Measurements from ENCODE around the gene ERGIC3.
"Not testable (repeated sequence)": the region's sequence is repeated elsewhere in the genome, so short reads cannot be mapped to it uniquely, and the experiment has no call there.

The ERGIC3 gene

DNA sequence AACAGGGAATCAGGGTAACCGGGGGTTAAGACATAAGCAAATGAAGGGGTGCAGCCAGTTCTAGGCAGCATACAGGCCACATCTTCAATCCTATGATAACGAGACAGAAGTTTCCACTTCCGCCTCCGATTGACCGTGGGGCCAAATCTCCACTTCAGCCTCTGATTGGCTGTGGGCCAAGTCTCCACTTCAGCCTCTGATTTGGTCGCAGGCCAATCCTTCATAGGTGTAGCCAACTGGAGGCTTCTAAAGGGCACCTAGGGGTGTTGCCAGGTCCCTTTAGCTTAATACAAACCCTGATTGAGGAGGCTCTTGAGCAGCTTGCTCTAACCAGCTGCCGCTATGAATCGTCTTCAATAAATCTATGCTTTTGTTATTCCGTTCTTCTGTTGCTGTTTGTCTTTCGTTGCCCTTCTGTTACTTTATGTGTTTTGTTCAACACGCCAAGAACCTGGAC is 2.1 kb upstream of the ERGIC3 start:
- peak in 1 of 2 donors; percentile 15 for DNase-seq (ENCODE audit: low read depth in 2 of 2)
- TF ChIP-seq, protein P1, sequence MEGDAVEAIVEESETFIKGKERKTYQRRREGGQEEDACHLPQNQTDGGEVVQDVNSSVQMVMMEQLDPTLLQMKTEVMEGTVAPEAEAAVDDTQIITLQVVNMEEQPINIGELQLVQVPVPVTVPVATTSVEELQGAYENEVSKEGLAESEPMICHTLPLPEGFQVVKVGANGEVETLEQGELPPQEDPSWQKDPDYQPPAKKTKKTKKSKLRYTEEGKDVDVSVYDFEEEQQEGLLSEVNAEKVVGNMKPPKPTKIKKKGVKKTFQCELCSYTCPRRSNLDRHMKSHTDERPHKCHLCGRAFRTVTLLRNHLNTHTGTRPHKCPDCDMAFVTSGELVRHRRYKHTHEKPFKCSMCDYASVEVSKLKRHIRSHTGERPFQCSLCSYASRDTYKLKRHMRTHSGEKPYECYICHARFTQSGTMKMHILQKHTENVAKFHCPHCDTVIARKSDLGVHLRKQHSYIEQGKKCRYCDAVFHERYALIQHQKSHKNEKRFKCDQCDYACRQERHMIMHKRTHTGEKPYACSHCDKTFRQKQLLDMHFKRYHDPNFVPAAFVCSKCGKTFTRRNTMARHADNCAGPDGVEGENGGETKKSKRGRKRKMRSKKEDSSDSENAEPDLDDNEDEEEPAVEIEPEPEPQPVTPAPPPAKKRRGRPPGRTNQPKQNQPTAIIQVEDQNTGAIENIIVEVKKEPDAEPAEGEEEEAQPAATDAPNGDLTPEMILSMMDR (IDR thresholded peaks at IDR 0.05; ENCODE audit: low read depth, low read length) = no peak
- no peak overlapping the region for H3K4me3 ChIP-seq (replicated peaks in 1 of 2; ENCODE audit: low read depth in 2 of 2, low read length in 2 of 2)

DNA sequence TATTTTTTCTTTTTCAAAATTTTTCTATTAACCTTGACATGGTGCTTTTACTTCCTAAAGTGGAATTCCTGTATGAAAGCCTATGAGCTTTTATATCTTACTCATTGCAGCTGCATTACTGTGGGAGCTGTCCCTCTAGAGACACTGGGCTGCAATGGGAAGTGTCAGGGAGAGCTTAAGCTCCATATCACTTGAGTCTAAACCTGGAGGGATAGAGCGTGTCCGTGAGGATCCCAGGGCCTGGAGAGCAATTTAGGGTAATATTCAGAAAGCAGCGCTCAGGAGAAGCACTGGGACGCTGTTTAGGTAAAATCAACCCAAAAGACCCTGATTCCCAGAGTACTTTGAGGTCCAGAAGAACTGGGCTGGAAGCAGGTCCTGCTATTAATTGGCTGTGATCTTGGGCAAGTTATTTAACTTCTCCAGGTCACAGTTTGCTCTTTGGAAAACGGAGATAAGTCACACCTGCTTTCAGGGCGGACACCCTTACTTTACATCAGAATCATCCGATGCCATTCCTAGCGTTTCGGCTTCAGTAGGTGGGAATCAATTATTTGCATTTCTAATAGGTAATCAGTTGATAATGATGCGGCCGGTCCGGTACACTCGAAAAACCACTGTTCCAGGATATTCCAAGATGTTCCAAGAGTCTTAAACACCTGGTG is 628 bp upstream of the ERGIC3 start:
- TF ChIP-seq, protein P1 (IDR thresholded peaks at IDR 0.05; ENCODE audit: low read depth, low read length) = no peak
- peak overlapping the region; percentile 86 to 94 for H3K4me3 ChIP-seq (replicated peaks in 1 of 2; ENCODE audit: low read depth in 2 of 2, low read length in 2 of 2)
- DNase-seq (ENCODE audit: low read depth in 2 of 2) = no peak

- TF ChIP-seq, protein P1 (IDR thresholded peaks at IDR 0.05; ENCODE audit: low read depth, low read length) = no peak
- H3K4me3 ChIP-seq (replicated peaks in 1 of 2; ENCODE audit: low read depth in 2 of 2, low read length in 2 of 2) = no peak overlapping the region
- DNase-seq (ENCODE audit: low read depth in 2 of 2) = no peak
Measured at GRCh38 chr20:35542990-35543389, 1.1 kb downstream of the ERGIC3 start.

DNA sequence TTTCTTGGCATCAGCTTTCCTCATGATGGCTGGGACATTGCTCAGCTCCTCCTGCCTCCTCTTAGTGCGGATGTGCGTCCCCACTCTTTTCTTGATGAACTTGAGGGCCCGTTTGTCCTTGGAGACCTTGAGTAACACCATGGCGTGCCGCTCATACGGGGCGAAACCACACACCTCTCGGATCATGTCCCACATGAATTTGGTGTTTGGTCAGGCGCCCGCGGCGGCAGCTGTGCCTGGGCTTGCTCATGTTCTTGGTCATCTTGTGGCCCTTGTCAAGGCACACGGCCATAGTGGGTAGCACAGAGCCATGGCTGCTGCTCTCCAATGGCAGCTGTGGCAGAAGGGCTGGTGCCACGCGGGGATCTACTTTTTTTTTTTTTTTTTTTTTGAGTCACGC is 2.6 kb downstream of the ERGIC3 start:
- no peak for DNase-seq (ENCODE audit: low read depth in 2 of 2)
- H3K4me3 ChIP-seq (replicated peaks in 1 of 2; ENCODE audit: low read depth in 2 of 2, low read length in 2 of 2) = no peak overlapping the region

GRCh38 chr20:35544941-35545340 is 3.1 kb downstream of the ERGIC3 start:
- peak; percentile 24 to 40 for DNase-seq (ENCODE audit: low read depth in 2 of 2)
- H3K4me3 ChIP-seq (replicated peaks in 1 of 2; ENCODE audit: low read depth in 2 of 2, low read length in 2 of 2) = not testable (repeated sequence)

More for the DNA sequence above, 2.6 kb downstream of the ERGIC3 start:
- TF ChIP-seq, protein P1 (IDR thresholded peaks at IDR 0.05; ENCODE audit: low read depth, low read length) = no peak

- TF ChIP-seq, protein P1 (IDR thresholded peaks at IDR 0.05; ENCODE audit: low read depth, low read length) = no peak
- DNase-seq (ENCODE audit: low read depth in 2 of 2) = no peak
- no peak overlapping the region for H3K4me3 ChIP-seq (replicated peaks in 1 of 2; ENCODE audit: low read depth in 2 of 2, low read length in 2 of 2)
Measured at GRCh38 chr20:35546127-35546526, 4.2 kb downstream of the ERGIC3 start.

DNA sequence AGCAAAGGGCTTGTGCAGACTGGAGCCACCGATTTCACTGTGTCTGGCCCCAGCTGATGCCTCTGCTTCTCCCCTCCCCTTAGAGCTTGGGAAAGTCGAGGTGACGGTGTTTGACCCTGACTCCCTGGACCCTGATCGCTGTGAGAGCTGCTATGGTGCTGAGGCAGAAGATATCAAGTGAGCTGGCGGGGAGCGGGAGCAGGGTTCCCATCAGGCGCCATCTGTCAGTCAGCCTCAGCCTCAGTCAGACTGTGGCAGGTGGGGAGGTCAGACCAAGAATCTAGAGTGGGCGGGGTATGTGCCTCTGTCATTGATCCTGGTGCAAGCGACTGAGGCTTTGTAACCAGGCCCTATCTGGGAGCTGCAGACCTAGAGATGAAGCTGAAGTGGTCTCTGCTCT is 5.5 kb downstream of the ERGIC3 start:
- TF ChIP-seq, protein P1 (IDR thresholded peaks at IDR 0.05; ENCODE audit: low read depth, low read length) = no peak
- DNase-seq (ENCODE audit: low read depth in 2 of 2) = no peak
- no peak overlapping the region for H3K4me3 ChIP-seq (replicated peaks in 1 of 2; ENCODE audit: low read depth in 2 of 2, low read length in 2 of 2)
